HG03060 (cell line): Measurements from ENCODE around the gene GVQW3.
"Not testable (repeated sequence)": the region's sequence is repeated elsewhere in the genome, so short reads cannot be mapped to it uniquely, and the experiment has no call there.

Experiments
- ATAC-seq: cut with Tn5 transposase; IDR thresholded peaks from one replicate; pipeline ENCODE4 v1.9.1; 2021; ENCODE audit warnings: low read depth, moderate number of reproducible peaks; ENCODE audit not compliant: unreplicated experiment

Gene GVQW3

GRCh38 chr11:76382209-76382608 lies 1.1 kb downstream of the GVQW3 start:
- no peak for ATAC-seq

- no peak for ATAC-seq
Measured at GRCh38 chr11:76385903-76386302, 4.8 kb downstream of the GVQW3 start.

GRCh38 chr11:76388408-76388807 lies 7.3 kb downstream of the GVQW3 start:
- ATAC-seq = no peak

GRCh38 chr11:76391021-76391420 lies 9.9 kb downstream of the GVQW3 start:
- no peak for ATAC-seq

- ATAC-seq = no peak
Measured at GRCh38 chr11:76391811-76392475, 10.8 kb downstream of the GVQW3 start.

GRCh38 chr11:76392870-76393269 lies 11.7 kb downstream of the GVQW3 start:
- no peak for ATAC-seq

GRCh38 chr11:76394411-76394810 lies 13.3 kb downstream of the GVQW3 start:
- ATAC-seq = no peak

GRCh38 chr11:76395296-76395695 lies 14.2 kb downstream of the GVQW3 start:
- no peak for ATAC-seq

- no peak for ATAC-seq
Measured at GRCh38 chr11:76397383-76397782, 16.3 kb downstream of the GVQW3 start.

- ATAC-seq = no peak
Measured at GRCh38 chr11:76400967-76401366, 19.8 kb downstream of the GVQW3 start.

GRCh38 chr11:76401484-76401883 lies 20.4 kb downstream of the GVQW3 start:
- not testable (repeated sequence) for ATAC-seq

GRCh38 chr11:76406359-76406758 lies 25.2 kb downstream of the GVQW3 start:
- ATAC-seq = no peak

- ATAC-seq = no peak
Measured at GRCh38 chr11:76408171-76408965, 27.2 kb downstream of the GVQW3 start.

GRCh38 chr11:76410851-76411357 lies 29.8 kb downstream of the GVQW3 start:
- ATAC-seq = no peak

GRCh38 chr11:76415073-76415472 lies 34.0 kb downstream of the GVQW3 start:
- no peak for ATAC-seq

GRCh38 chr11:76419896-76420295 lies 38.8 kb downstream of the GVQW3 start:
- no peak for ATAC-seq

- no peak for ATAC-seq
Measured at GRCh38 chr11:76424379-76424778, 43.3 kb downstream of the GVQW3 start.

GRCh38 chr11:76424891-76425290 lies 43.8 kb downstream of the GVQW3 start:
- ATAC-seq = no peak

GRCh38 chr11:76426660-76427059 lies 45.5 kb downstream of the GVQW3 start:
- no peak for ATAC-seq

- no peak for ATAC-seq
Measured at GRCh38 chr11:76436020-76436419, 54.9 kb downstream of the GVQW3 start.

GRCh38 chr11:76443268-76443980 lies 62.3 kb downstream of the GVQW3 start:
- no peak for ATAC-seq
